ENCODE data around the gene RNF31.

DNA sequence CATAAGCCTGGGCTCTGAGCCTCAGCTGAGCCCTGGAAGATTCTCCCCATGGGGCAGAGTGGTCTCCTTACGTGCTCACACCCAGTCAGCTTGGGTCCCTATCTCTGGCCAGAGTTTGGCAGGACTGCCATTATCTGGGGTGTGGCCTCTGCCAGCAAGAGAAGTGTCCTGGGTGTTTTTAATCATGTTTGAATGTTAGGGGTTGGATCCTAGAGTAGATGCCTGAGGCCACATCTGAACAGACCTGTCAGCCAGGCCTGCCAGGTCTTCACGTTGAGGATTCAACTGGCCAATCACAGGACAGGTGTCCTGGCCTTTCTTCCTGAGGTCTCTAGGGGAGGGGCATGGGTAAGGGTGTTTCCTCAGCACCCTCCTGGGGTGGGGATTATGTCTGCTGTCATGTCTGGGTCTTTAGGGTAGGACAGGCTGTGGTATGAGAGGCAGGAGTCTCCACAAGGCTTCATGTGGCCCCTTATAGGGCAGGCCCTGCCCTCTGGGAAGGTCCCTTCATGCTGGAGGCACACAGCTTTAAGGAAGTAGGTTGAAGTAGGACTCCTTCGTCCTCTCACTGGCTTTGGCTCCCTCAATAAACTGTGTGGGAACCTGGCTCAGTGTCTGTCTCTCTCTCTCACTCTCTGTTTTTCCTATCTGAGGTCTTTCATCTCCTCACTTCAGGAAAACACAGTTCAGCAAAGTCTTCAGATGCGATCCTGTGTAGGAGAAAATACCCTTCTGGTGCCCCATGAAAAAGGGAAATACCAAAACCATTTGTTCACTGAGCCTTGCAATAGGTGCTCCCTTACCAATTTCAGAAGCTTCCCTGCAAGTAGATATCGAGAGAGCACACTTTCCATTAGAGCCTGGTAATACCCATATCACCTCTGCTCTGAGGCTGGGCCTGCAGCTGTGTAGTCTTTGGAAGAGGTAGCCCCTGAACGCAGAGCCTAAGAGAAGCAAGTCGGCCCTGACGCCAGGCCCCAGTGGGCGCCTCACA lies 23.6 kb upstream of the RNF31 start:
- TF ChIP-seq, protein P1, sequence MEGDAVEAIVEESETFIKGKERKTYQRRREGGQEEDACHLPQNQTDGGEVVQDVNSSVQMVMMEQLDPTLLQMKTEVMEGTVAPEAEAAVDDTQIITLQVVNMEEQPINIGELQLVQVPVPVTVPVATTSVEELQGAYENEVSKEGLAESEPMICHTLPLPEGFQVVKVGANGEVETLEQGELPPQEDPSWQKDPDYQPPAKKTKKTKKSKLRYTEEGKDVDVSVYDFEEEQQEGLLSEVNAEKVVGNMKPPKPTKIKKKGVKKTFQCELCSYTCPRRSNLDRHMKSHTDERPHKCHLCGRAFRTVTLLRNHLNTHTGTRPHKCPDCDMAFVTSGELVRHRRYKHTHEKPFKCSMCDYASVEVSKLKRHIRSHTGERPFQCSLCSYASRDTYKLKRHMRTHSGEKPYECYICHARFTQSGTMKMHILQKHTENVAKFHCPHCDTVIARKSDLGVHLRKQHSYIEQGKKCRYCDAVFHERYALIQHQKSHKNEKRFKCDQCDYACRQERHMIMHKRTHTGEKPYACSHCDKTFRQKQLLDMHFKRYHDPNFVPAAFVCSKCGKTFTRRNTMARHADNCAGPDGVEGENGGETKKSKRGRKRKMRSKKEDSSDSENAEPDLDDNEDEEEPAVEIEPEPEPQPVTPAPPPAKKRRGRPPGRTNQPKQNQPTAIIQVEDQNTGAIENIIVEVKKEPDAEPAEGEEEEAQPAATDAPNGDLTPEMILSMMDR (IDR thresholded peaks at IDR 0.05; ENCODE audit: low read length), result no peak
- TF ChIP-seq EZH2 (optimal IDR thresholded peaks at IDR 0.05; ENCODE audit: low read depth, low read length), result no peak
